Pancreas (tissue), 10 donors: ENCODE results near the gene ATPAF1. TPM values are rescaled to one million over a fixed set of nuclear protein-coding genes. Genes with fewer than 3 reads are reported as not detected.

Experiments used
- ATAC-seq, 4 donors: fragments of 200-7000 bp; cut with Tn5 transposase; one replicate each; pipeline versions ENCODE4 v1.8.0 to v1.9.1; 2020; ENCODE audit warnings: mild to moderate bottlenecking in 4 of 4, moderate library complexity in 4 of 4
- DNase-seq, 6 donors: peaks; one replicate each; pipeline ENCODE4 v3.0.0-alpha.2; 2020
- FAIRE-seq: peaks from 2 replicates; lab custom pipeline; 2012; peaks lifted over from hg19 to GRCh38; lab: Jason Lieb, UNC
- H3K27ac ChIP-seq, 4 donors: fragments of 200-600 bp; sonication (generic); 1 replicate in 3 of 4; 2 replicates in 1 of 4; pipeline versions ENCODE4 v1.5.0 to v1.8.0; 2020
- H3K27me3 ChIP-seq, 4 donors: fragments of 200-600 bp; one replicate each; pipeline ENCODE4 v1.8.0; 2021
- H3K36me3 ChIP-seq, 3 donors: fragments of 200-600 bp; sonication (generic) in 1 of 3; one replicate each; pipeline versions ENCODE4 v1.5.0 to v1.8.0; 2020 to 2021
- H3K4me1 ChIP-seq, 3 donors: fragments of 200-600 bp; one replicate each; pipeline ENCODE4 v1.8.0; 2021
- H3K4me3 ChIP-seq, 4 donors: fragments of 200-600 bp; sonication (generic) in 2 of 4; one replicate each; pipeline versions ENCODE4 v1.5.0 to v1.8.0; 2020 to 2021
- H3K9me3 ChIP-seq, 4 donors: fragments of 200-600 bp; one replicate each; pipeline ENCODE4 v1.8.0; 2021
- WGBS, 2 donors: extraction: QIAGEN DNeasy Blood & Tissue Kit; methylation state at CpG; one replicate each; pipeline ENCODE4 v1.1.7; 2013; 5-methylcytosine and 5-hydroxymethylcytosine counted together
- intact Hi-C, 3 donors: fragments of 100-400 bp; cut with DNase I; formaldehyde crosslinking; loops; one replicate each; pipeline versions ENCODE4 v1.11.1 to v1.14.2; 2022
- polyA plus RNA-seq, 2 donors: library from polyadenylated mRNA; stranded (reverse); fragments of 200-250 nt; gene quantifications; one replicate each; pipeline ENCODE4 v1.2.3, GENCODE V29; 2013
- total RNA-seq, 6 donors: library from RNA; stranded (reverse); fragmentation: NEBNext Ultra II Directional in 4 of 6; extraction: Animal tissue kit (Norgen Biotek cat#: 25700) in 4 of 6; gene quantifications; one replicate each; pipeline versions ENCODE4 v1.2.1 to v1.2.4, GENCODE V29; 2021 to 2023
- TF ChIP-seq, protein P1 (sequence below), 4 donors: fragments of 200-600 bp; sonication (generic) in 3 of 4; IDR thresholded peaks; one replicate each; pipeline versions ENCODE4 v1.5.0 to v1.8.0; 2021; ENCODE audit warnings: antibody characterized with exemption in 4 of 4
- donor health status: healthy with polysubstance abuse.
- donor health status: DM: no; HTN: no; CAD: no; lungs with moderate emphysema.
- donor health status: DM: no; HTN: no; CAD: no.
- donor health status: control.
- donor health status: control.
- donor health status: Bipolar disorder and iron deficiency.
- donor health status: DM: yes; HTN: yes; CAD: no.
- donor health status: DM: no; HTN: no; CAD: no.
- donor health status: DM: no; HTN: no; CAD: no.
- donor health status: DM: yes; HTN: yes; CAD: no.

Gene ATPAF1
- total and polyA plus RNA-seq, 8 donors = 18.1 to 23.3 (median 21.5) TPM

GRCh38 chr1:46606255-46606965 lies 61.8 kb downstream of the ATPAF1 start:
- no peak overlapping the region for H3K4me3 ChIP-seq
- peaks cover 0 to 16% (median 14%) of the 10 kb centered on the region in 3 donors for H3K36me3 ChIP-seq
- no peaks in the 10 kb centered on the region for H3K9me3 ChIP-seq
- TF ChIP-seq, protein P1, sequence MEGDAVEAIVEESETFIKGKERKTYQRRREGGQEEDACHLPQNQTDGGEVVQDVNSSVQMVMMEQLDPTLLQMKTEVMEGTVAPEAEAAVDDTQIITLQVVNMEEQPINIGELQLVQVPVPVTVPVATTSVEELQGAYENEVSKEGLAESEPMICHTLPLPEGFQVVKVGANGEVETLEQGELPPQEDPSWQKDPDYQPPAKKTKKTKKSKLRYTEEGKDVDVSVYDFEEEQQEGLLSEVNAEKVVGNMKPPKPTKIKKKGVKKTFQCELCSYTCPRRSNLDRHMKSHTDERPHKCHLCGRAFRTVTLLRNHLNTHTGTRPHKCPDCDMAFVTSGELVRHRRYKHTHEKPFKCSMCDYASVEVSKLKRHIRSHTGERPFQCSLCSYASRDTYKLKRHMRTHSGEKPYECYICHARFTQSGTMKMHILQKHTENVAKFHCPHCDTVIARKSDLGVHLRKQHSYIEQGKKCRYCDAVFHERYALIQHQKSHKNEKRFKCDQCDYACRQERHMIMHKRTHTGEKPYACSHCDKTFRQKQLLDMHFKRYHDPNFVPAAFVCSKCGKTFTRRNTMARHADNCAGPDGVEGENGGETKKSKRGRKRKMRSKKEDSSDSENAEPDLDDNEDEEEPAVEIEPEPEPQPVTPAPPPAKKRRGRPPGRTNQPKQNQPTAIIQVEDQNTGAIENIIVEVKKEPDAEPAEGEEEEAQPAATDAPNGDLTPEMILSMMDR (IDR thresholded peaks at IDR 0.05) = no peak
- no peaks in the 10 kb centered on the region for H3K27me3 ChIP-seq
- WGBS, 2 donors = 83 to 89% methylated on average over 2 of the region's 2 CpGs
- H3K4me1 ChIP-seq = peaks cover 21 to 56% (median 33%) of the 10 kb centered on the region in 3 donors
- H3K27ac ChIP-seq = peak overlapping the region in 2 of 4 donors; percentile 58 to 64
- intact Hi-C loops = no loop called here
- ATAC-seq (no peak), DNase-seq (no peak), FAIRE-seq (no peak)

GRCh38 chr1:46605232-46605631 lies 62.9 kb downstream of the ATPAF1 start:
- ATAC-seq (no peak), FAIRE-seq (no peak), DNase-seq (no peak)
- H3K36me3 ChIP-seq = peaks cover 0 to 16% (median 14%) of the 10 kb centered on the region in 3 donors
- TF ChIP-seq, protein P1 (IDR thresholded peaks at IDR 0.05) = no peak
- no peaks in the 10 kb centered on the region for H3K9me3 ChIP-seq
- peaks cover 21 to 55% (median 33%) of the 10 kb centered on the region in 3 donors for H3K4me1 ChIP-seq
- no peaks in the 10 kb centered on the region for H3K27me3 ChIP-seq
- whole genome bisulfite sequencing, 2 donors = 80 to 91% methylated on average over 2 of the region's 2 CpGs
- H3K27ac ChIP-seq = peak overlapping the region in 2 of 4 donors; percentile 85 to 86
- intact Hi-C loops = no loop called here
- H3K4me3 ChIP-seq = no peak overlapping the region

DNA sequence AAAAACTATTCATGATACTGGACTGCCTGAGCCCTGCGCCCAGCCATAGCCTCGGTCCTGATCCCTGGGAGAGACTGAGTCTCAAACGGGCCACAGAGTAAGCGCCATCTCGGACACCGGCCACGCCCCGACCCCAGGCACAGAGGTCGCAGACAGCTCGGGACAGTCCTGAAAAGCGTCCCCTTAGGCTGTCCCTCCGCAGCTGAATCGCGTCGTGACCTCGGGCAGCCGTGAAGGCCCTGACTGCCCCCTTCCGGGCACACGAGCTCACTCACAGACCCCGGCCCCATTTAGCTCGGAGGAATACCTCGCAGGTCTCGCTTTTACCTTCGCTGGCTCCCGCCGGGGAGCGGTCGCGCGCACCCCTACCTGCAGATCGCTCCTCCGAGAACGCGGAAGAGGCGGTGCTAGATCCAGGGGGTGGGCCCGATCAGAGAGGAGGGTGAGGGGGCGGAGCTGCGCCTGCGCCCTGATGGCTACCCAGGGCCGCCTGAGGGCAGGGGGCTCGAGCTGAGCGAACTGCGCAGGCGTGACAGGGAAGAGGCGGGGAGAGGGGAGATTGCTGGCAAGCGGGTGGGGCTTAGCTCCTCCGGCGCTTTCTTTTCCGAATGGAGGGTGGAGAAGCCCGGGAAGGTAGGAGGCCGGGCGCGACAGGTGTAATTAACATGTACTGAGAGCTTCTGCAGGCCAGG lies 64.2 kb downstream of the ATPAF1 start, which contains the start of gene MKNK1:
TSS of gene MKNK1 (minus strand) at position 411 of the 692 bp plus-strand sequence. CDS start 20,941 bp downstream, outside the sequence.
- DNase-seq (peak; percentile 98 to 100 (median 99)), FAIRE-seq (peak; percentile 45), ATAC-seq (peak; percentile 84 to 93 (median 86))
- WGBS, 2 donors = 0% methylated on average over 53 of the region's 53 CpGs
- Histone ChIP-seq H3K27me3 (no peaks in the 10 kb centered on the region), H3K27ac (peak within 1 kb of the TSS; percentile 56 to 86 (median 82)), H3K36me3 (peaks cover 0 to 7% (median 3%) of the 10 kb centered on the region in 3 donors), H3K9me3 (no peaks in the 10 kb centered on the region), H3K4me1 (peaks cover 21 to 64% (median 37%) of the 10 kb centered on the region in 3 donors), H3K4me3 (peak within 1 kb of the TSS; percentile 61 to 87 (median 76))
- TF ChIP-seq, protein P1 (IDR thresholded peaks at IDR 0.05) = no peak
- intact Hi-C loops = no loop called here

GRCh38 chr1:46603481-46603857 lies 64.7 kb downstream of the ATPAF1 start:
- ATAC-seq (peak in 2 of 4 donors; percentile 6 to 11), FAIRE-seq (no peak), DNase-seq (no peak)
- H3K4me1 ChIP-seq = peaks cover 18 to 69% (median 42%) of the 10 kb centered on the region in 3 donors
- peaks cover 0 to 1% (median 0%) of the 10 kb centered on the region in 3 donors for H3K36me3 ChIP-seq
- peak overlapping the region; percentile 61 to 87 (median 76) for H3K4me3 ChIP-seq
- WGBS, 2 donors = 0% methylated on average over 2 of the region's 2 CpGs
- no peaks in the 10 kb centered on the region for H3K27me3 ChIP-seq
- TF ChIP-seq, protein P1 (IDR thresholded peaks at IDR 0.05) = no peak
- intact Hi-C loops = no loop called here
- no peaks in the 10 kb centered on the region for H3K9me3 ChIP-seq
- peak overlapping the region; percentile 56 to 86 (median 82) for H3K27ac ChIP-seq
